ENCODE measurements around the gene BSN. TPM values are rescaled to one million over a fixed set of nuclear protein-coding genes. Genes with fewer than 3 reads are reported as not detected.

The BSN gene
- polyA plus RNA-seq, 1 donor (not counting 4 experiments of a cell fraction or from before 2014, with no cell fraction given), result under 0.01 TPM

- H3K4me3 ChIP-seq (ENCODE audit: control insufficient read depth in 2 of 3, extremely low read depth in 1 of 3, insufficient read depth in 2 of 3, low read depth in 1 of 3, low read length in 3 of 3), result no peak overlapping the region
- H3K9ac ChIP-seq (ENCODE audit: control insufficient read depth, extremely low read depth, insufficient read depth, low read length), result no peak overlapping the region
- H2AFZ ChIP-seq (ENCODE audit: control insufficient read depth, low read length), result no peak overlapping the region
- dilution Hi-C loops (cut with MboI; ENCODE audit: extremely low pct_ligation_motif_present, low sequenced_read_pairs), result loop anchor here (25.0 kb wide), 1 partner anchor 96 kb away; the partner anchor contains the start of gene APEH
- no peaks in the 10 kb centered on the region for H3K9me3 ChIP-seq (ENCODE audit: control insufficient read depth, low read depth, low read length)
- peaks cover 8% of the 10 kb centered on the region for H3K4me1 ChIP-seq (ENCODE audit: control insufficient read depth, extremely low read depth, insufficient read depth, low read length)
- H3K79me2 ChIP-seq (ENCODE audit: control insufficient read depth, insufficient read depth, low read length), result no peaks in the 10 kb centered on the region
- no peak overlapping the region for H3K4me2 ChIP-seq (ENCODE audit: control insufficient read depth, extremely low read depth, insufficient read depth, low read depth, low read length)
- H3K27me3 ChIP-seq (ENCODE audit: control insufficient read depth, extremely low read depth, insufficient read depth, low read length), result peaks cover 5% of the 10 kb centered on the region
- TF ChIP-seq EZH2 (IDR thresholded peaks at IDR 0.05; ENCODE audit: low read length) (no peak), CTCF (optimal IDR thresholded peaks at IDR 0.05 in 1 of 3, IDR thresholded peaks at IDR 0.05 in 1 of 3, conservative IDR thresholded peaks at IDR 0.05 in 1 of 3; ENCODE audit: extremely low read depth in 1 of 3, insufficient read depth in 2 of 3, low read length in 3 of 3) (peak; percentile 29 to 37 (median 29))
- H3K27ac ChIP-seq (ENCODE audit: control insufficient read depth, insufficient read depth, low read length), result no peak overlapping the region
- H3K36me3 ChIP-seq (ENCODE audit: control insufficient read depth in 2 of 2, extremely low read depth in 1 of 2, insufficient read depth in 2 of 2, low read length in 2 of 2), result no peaks in the 10 kb centered on the region
- no peaks in the 10 kb centered on the region for H3K9me1 ChIP-seq (ENCODE audit: control insufficient read depth, extremely low read depth, insufficient read depth, low read length)
- DNase-seq (ENCODE audit: low read depth, low spot score), result no peak
- FAIRE-seq, result peak; percentile 52
- no peaks in the 10 kb centered on the region for H4K20me1 ChIP-seq (ENCODE audit: control insufficient read depth, extremely low read depth, insufficient read depth, low read length)
Observed at GRCh38 chr3:49566312-49566711, 12.0 kb downstream of the BSN start.

GRCh38 chr3:49567406-49567805 lies 13.1 kb downstream of the BSN start:
- Histone ChIP-seq H3K9me3 (ENCODE audit: control insufficient read depth, low read depth, low read length) (no peaks in the 10 kb centered on the region), H3K4me1 (ENCODE audit: control insufficient read depth, extremely low read depth, insufficient read depth, low read length) (peaks cover 8% of the 10 kb centered on the region), H3K36me3 (ENCODE audit: control insufficient read depth in 2 of 2, extremely low read depth in 1 of 2, insufficient read depth in 2 of 2, low read length in 2 of 2) (no peaks in the 10 kb centered on the region), H4K20me1 (ENCODE audit: control insufficient read depth, extremely low read depth, insufficient read depth, low read length) (no peaks in the 10 kb centered on the region), H3K79me2 (ENCODE audit: control insufficient read depth, insufficient read depth, low read length) (no peaks in the 10 kb centered on the region), H3K4me3 (ENCODE audit: control insufficient read depth in 2 of 3, extremely low read depth in 1 of 3, insufficient read depth in 2 of 3, low read depth in 1 of 3, low read length in 3 of 3) (no peak overlapping the region), H3K4me2 (ENCODE audit: control insufficient read depth, extremely low read depth, insufficient read depth, low read depth, low read length) (peak overlapping the region; percentile 34), H2AFZ (ENCODE audit: control insufficient read depth, low read length) (no peak overlapping the region), H3K9me1 (ENCODE audit: control insufficient read depth, extremely low read depth, insufficient read depth, low read length) (no peaks in the 10 kb centered on the region), H3K27ac (ENCODE audit: control insufficient read depth, insufficient read depth, low read length) (no peak overlapping the region), H3K9ac (ENCODE audit: control insufficient read depth, extremely low read depth, insufficient read depth, low read length) (no peak overlapping the region), H3K27me3 (ENCODE audit: control insufficient read depth, extremely low read depth, insufficient read depth, low read length) (peaks cover 5% of the 10 kb centered on the region)
- FAIRE-seq, result peak; percentile 95
- dilution Hi-C loops (cut with MboI; ENCODE audit: extremely low pct_ligation_motif_present, low sequenced_read_pairs), result loop anchor here (25.0 kb wide), 1 partner anchor 95 kb away; the partner anchor contains the start of gene APEH
- no peak for TF ChIP-seq CTCF (optimal IDR thresholded peaks at IDR 0.05 in 1 of 3, IDR thresholded peaks at IDR 0.05 in 1 of 3, conservative IDR thresholded peaks at IDR 0.05 in 1 of 3; ENCODE audit: extremely low read depth in 1 of 3, insufficient read depth in 2 of 3, low read length in 3 of 3)
- DNase-seq (ENCODE audit: low read depth, low spot score), result peak; percentile 62
